ENCODE measurements around the gene SLC37A3.

The SLC37A3 gene

GRCh38 chr7:140398821-140399220, 491 bp upstream of the SLC37A3 start:
- DNase-seq, result no peak

- no peak for DNase-seq
Observed at GRCh38 chr7:140393756-140394306, 4.5 kb downstream of the SLC37A3 start.

- DNase-seq, result no peak
Observed at GRCh38 chr7:140391634-140392033, 6.7 kb downstream of the SLC37A3 start.

- no peak for DNase-seq
Observed at GRCh38 chr7:140390466-140391190, 7.7 kb downstream of the SLC37A3 start.

- DNase-seq, result no peak
Observed at GRCh38 chr7:140390034-140390433, 8.3 kb downstream of the SLC37A3 start.

GRCh38 chr7:140389445-140389844, 8.9 kb downstream of the SLC37A3 start:
- no peak for DNase-seq

- DNase-seq, result no peak
Observed at GRCh38 chr7:140384894-140385545, 13.3 kb downstream of the SLC37A3 start.

GRCh38 chr7:140383954-140384713, 14.2 kb downstream of the SLC37A3 start:
- DNase-seq, result no peak

GRCh38 chr7:140375892-140376730, 22.2 kb downstream of the SLC37A3 start:
- no peak for DNase-seq

- DNase-seq, result no peak
Observed at GRCh38 chr7:140375323-140375722, 23.0 kb downstream of the SLC37A3 start.

- no peak for DNase-seq
Observed at GRCh38 chr7:140369294-140369693, 29.0 kb downstream of the SLC37A3 start.

- peak; percentile 82 for DNase-seq
Observed at GRCh38 chr7:140367528-140367927, 30.8 kb downstream of the SLC37A3 start.

- DNase-seq, result peak; percentile 93
Observed at GRCh38 chr7:140364819-140365218, 33.5 kb downstream of the SLC37A3 start.

GRCh38 chr7:140360697-140361229, 37.6 kb downstream of the SLC37A3 start:
- DNase-seq, result no peak

GRCh38 chr7:140358412-140359051, 39.8 kb downstream of the SLC37A3 start:
- no peak for DNase-seq

- no peak for DNase-seq
Observed at GRCh38 chr7:140358024-140358411, 40.3 kb downstream of the SLC37A3 start.

- DNase-seq, result no peak
Observed at GRCh38 chr7:140350056-140350455, 48.3 kb downstream of the SLC37A3 start.

GRCh38 chr7:140349144-140349771, 49.1 kb downstream of the SLC37A3 start:
- no peak for DNase-seq

GRCh38 chr7:140348161-140348849, 50.0 kb downstream of the SLC37A3 start:
- no peak for DNase-seq

- no peak for DNase-seq
Observed at GRCh38 chr7:140347218-140347617, 51.1 kb downstream of the SLC37A3 start.

GRCh38 chr7:140345426-140345825, 52.9 kb downstream of the SLC37A3 start:
- DNase-seq, result no peak
